ENCODE data around the gene USH1G. TPM values are rescaled to one million over a fixed set of nuclear protein-coding genes. Genes with fewer than 3 reads are reported as not detected.

The USH1G gene
- total RNA-seq, 1 experiment from 2014 or later = 2.7 TPM

DNA sequence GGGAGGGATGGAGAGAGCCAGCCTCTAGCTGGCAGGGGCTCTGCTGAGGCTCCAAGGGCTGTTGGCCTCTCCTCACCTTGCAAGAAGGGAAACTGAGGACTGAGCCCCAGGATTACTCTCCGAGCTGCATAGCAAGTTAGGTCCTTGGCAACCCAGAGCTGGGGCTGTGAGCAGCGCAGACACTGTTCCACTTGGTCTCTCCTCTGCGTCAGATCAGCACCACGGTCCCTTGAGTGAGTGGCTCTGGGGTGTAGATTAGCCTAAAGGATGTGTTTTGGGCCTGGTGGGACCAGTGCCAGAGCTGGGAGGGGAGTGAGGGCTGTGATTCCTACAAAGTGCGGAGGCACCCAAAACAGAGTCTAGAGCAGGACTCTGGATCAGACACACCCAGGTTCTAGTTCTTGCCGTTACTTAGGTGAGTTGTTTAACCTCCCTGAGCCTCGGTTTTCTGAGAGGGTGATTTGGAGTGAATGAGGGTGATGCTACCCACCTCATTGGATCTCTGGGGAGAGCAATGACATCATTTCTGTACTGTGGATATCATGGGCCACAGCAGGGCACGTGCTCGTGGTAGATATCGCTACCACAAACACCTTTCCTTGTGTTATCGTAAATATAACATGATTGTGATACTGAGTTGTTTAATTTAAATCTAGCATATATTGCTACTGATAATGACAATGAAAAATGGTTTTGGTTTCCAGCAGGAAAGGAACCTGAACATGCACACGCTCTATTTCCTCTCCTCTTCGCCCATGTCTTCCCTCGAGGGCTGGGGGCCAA is 21.5 kb downstream of the USH1G start:
- Histone ChIP-seq H3K4me1 (ENCODE audit: insufficient read depth, low read length) (peaks cover 3% of the 10 kb centered on the region), H3K4me2 (ENCODE audit: insufficient read depth, insufficient read length, low read length) (no peak overlapping the region), H3K4ac (ENCODE audit: low read depth, low read length) (no peak overlapping the region), H3K79me2 (ENCODE audit: insufficient read depth, low read length) (no peaks in the 10 kb centered on the region), H2AFZ (ENCODE audit: low read length) (no peak overlapping the region), H3K23ac (ENCODE audit: insufficient read length, low read depth, low read length) (no peak overlapping the region), H4K20me1 (ENCODE audit: control insufficient read depth, insufficient read depth, insufficient read length) (no peaks in the 10 kb centered on the region), H3K18ac (ENCODE audit: insufficient read length, low read depth, low read length) (no peak overlapping the region), H2BK20ac (ENCODE audit: low read depth, low read length, poor library complexity, severe bottlenecking) (no peak overlapping the region), H2BK5ac (ENCODE audit: insufficient read length, low read length) (no peak overlapping the region), H3K56ac (ENCODE audit: insufficient read length, low read depth, low read length) (no peak overlapping the region), H2BK12ac (ENCODE audit: insufficient read length, low read depth, low read length) (no peak overlapping the region), H2AK5ac (ENCODE audit: insufficient read length, low read length) (no peak overlapping the region), H2BK15ac (ENCODE audit: low read depth, low read length) (no peak overlapping the region), H2BK120ac (ENCODE audit: low read depth, low read length, poor library complexity, severe bottlenecking) (no peak overlapping the region), H4K91ac (ENCODE audit: insufficient read length, low read depth, low read length) (no peak overlapping the region), H3K23me2 (ENCODE audit: insufficient read length, low read depth, low read length, poor library complexity, severe bottlenecking) (no peaks in the 10 kb centered on the region), H3K27ac (ENCODE audit: insufficient read length, low read depth, low read length) (no peak overlapping the region), H3T11ph (ENCODE audit: low read length) (no peak overlapping the region), H3K9ac (ENCODE audit: extremely low read depth, insufficient read length, low read length) (no peak overlapping the region), H3K79me1 (ENCODE audit: insufficient read depth, low read depth, low read length, poor library complexity, severe bottlenecking) (no peaks in the 10 kb centered on the region), H3K14ac (ENCODE audit: insufficient read depth, low read length) (no peak overlapping the region), H4K5ac (ENCODE audit: insufficient read length, low read depth, low read length) (no peak overlapping the region), H3K27me3 (ENCODE audit: insufficient read depth, low read length) (no peaks in the 10 kb centered on the region; the same call in 1 of the 2 replicates), H4K8ac (replicated peaks; ENCODE audit: insufficient read length, low read depth, low read length) (no peak overlapping the region), H3K9me3 (ENCODE audit: control insufficient read depth, low read depth, low read length) (no peaks in the 10 kb centered on the region)
- peak overlapping the region in 1 of 3 experiments; percentile 90; a peak in 1 of 7 replicates for H3K27ac Mint-ChIP-seq
- H3K9me3 Mint-ChIP-seq = peaks cover 0 to 1% of the 10 kb centered on the region in 2 experiments; a peak in 1 of 5 replicates
- peaks cover 0 to 2% (median 0%) of the 10 kb centered on the region in 3 experiments; a peak in 3 of 7 replicates for H3K36me3 Mint-ChIP-seq (ENCODE audit: insufficient read depth in 1 of 3, low read depth in 3 of 3)
- WGBS (ENCODE audit: extremely low coverage, insufficient read length, low lambda C conversion rate) = no CpG with 5 or more reads among the region's 14 CpGs
- H3K27me3 Mint-ChIP-seq (ENCODE audit: low read depth) = peaks cover 56% of the 10 kb centered on the region
- TF ChIP-seq, protein P1, sequence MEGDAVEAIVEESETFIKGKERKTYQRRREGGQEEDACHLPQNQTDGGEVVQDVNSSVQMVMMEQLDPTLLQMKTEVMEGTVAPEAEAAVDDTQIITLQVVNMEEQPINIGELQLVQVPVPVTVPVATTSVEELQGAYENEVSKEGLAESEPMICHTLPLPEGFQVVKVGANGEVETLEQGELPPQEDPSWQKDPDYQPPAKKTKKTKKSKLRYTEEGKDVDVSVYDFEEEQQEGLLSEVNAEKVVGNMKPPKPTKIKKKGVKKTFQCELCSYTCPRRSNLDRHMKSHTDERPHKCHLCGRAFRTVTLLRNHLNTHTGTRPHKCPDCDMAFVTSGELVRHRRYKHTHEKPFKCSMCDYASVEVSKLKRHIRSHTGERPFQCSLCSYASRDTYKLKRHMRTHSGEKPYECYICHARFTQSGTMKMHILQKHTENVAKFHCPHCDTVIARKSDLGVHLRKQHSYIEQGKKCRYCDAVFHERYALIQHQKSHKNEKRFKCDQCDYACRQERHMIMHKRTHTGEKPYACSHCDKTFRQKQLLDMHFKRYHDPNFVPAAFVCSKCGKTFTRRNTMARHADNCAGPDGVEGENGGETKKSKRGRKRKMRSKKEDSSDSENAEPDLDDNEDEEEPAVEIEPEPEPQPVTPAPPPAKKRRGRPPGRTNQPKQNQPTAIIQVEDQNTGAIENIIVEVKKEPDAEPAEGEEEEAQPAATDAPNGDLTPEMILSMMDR (conservative IDR thresholded peaks at IDR 0.05) = no peak
- H3K4me1 Mint-ChIP-seq = peaks cover 10 to 21% of the 10 kb centered on the region in 2 experiments
- no peak for DNase-seq
- H3K4me3 Mint-ChIP-seq = no peak overlapping the region; a peak in 1 of 5 replicates

All from H9 (cell line).